ENCODE measurements around the gene MPZ.

MPZ gene

GRCh38 chr1:161314201-161314981 lies 4.6 kb upstream of the MPZ start, which contains the start of gene SDHC:
Gene SDHC, plus strand, starts transcription at chr1:161314381. Its CDS starts 25 bp downstream, at chr1:161314406.
- peak within 1 kb of the TSS; percentile 77 for H3K4me2 ChIP-seq (ENCODE audit: low read length, poor library complexity, severe bottlenecking)
- H2AK5ac ChIP-seq (ENCODE audit: low read length, severe bottlenecking), result peak within 1 kb of the TSS; percentile 90
- peak within 1 kb of the TSS; percentile 95 for H3K4ac ChIP-seq (ENCODE audit: low read depth in 1 of 2, low read length in 2 of 2)
- peak within 1 kb of the TSS; percentile 96 for H2BK15ac ChIP-seq (ENCODE audit: low read depth, poor library complexity, severe bottlenecking)
- peak within 1 kb of the TSS; percentile 81 for H2BK120ac ChIP-seq (ENCODE audit: low read depth, low read length)
- H3K23ac ChIP-seq (ENCODE audit: low read length in 2 of 2), result no peak within 1 kb of the TSS
- no peak within 1 kb of the TSS for H3K14ac ChIP-seq (ENCODE audit: low read length in 2 of 2)
- peak within 1 kb of the TSS; percentile 86 to 90 for H3K4me3 ChIP-seq (ENCODE audit: insufficient read depth in 1 of 2, low read depth in 1 of 2, low read length in 2 of 2)
- peaks cover 0 to 5% of the 10 kb centered on the region in 2 experiments for H3K36me3 ChIP-seq (ENCODE audit: control insufficient read depth in 1 of 2, insufficient read depth in 2 of 2, low read depth in 1 of 2, low read length in 2 of 2)
- peaks cover 12% of the 10 kb centered on the region for H3K79me1 ChIP-seq (replicated peaks; ENCODE audit: low read length, poor library complexity, severe bottlenecking)
- H3K9me3 ChIP-seq (ENCODE audit: control insufficient read depth, low read length), result no peaks in the 10 kb centered on the region
- peak within 1 kb of the TSS; percentile 81 for H2BK5ac ChIP-seq (ENCODE audit: low read depth, low read length, poor library complexity, severe bottlenecking)
- H3K9ac ChIP-seq (ENCODE audit: low read length), result peak within 1 kb of the TSS; percentile 99
- H3K4me1 ChIP-seq (ENCODE audit: control insufficient read depth, insufficient read depth, low read depth, low read length), result peaks cover 7% of the 10 kb centered on the region
- peak within 1 kb of the TSS; percentile 99 for H4K8ac ChIP-seq (ENCODE audit: low read length)
- H3K27ac ChIP-seq (ENCODE audit: low read length, poor library complexity, severe bottlenecking), result peak within 1 kb of the TSS; percentile 95
- H3K18ac ChIP-seq (ENCODE audit: low read depth in 1 of 2, low read length in 2 of 2), result peak within 1 kb of the TSS; percentile 93 to 99
- peak within 1 kb of the TSS in 1 of 2 experiments; percentile 63 for H2BK12ac ChIP-seq (ENCODE audit: low read length in 2 of 2)
- peak within 1 kb of the TSS; percentile 74 for H2AFZ ChIP-seq (ENCODE audit: low read depth, low read length)
- no peaks in the 10 kb centered on the region for H3K27me3 ChIP-seq (ENCODE audit: control insufficient read depth in 1 of 2, insufficient read depth in 1 of 2, low read length in 2 of 2)
- peak; percentile 93 for DNase-seq
- peak within 1 kb of the TSS; percentile 91 for H4K91ac ChIP-seq (ENCODE audit: low read length)
- 1% methylated on average over 41 of the region's 45 CpGs for WGBS

- peaks cover 7% of the 10 kb centered on the region for H3K4me1 ChIP-seq (ENCODE audit: control insufficient read depth, insufficient read depth, low read depth, low read length)
- no peak overlapping the region for H3K14ac ChIP-seq (ENCODE audit: low read length in 2 of 2)
- peak overlapping the region; percentile 61 to 94 for H3K18ac ChIP-seq (ENCODE audit: low read depth in 1 of 2, low read length in 2 of 2)
- H3K27me3 ChIP-seq (ENCODE audit: control insufficient read depth in 1 of 2, insufficient read depth in 1 of 2, low read length in 2 of 2), result no peaks in the 10 kb centered on the region
- peak overlapping the region in 1 of 2 experiments; percentile 63 for H2BK12ac ChIP-seq (ENCODE audit: low read length in 2 of 2)
- H3K4me3 ChIP-seq (ENCODE audit: insufficient read depth in 1 of 2, low read depth in 1 of 2, low read length in 2 of 2), result peak overlapping the region; percentile 46 to 90
- WGBS, result 54% methylated on average over 22 of the region's 28 CpGs
- H2AFZ ChIP-seq (ENCODE audit: low read depth, low read length), result no peak overlapping the region
- peak overlapping the region; percentile 90 for H2AK5ac ChIP-seq (ENCODE audit: low read length, severe bottlenecking)
- peaks cover 0 to under 1% of the 10 kb centered on the region in 2 experiments for H3K36me3 ChIP-seq (ENCODE audit: control insufficient read depth in 1 of 2, insufficient read depth in 2 of 2, low read depth in 1 of 2, low read length in 2 of 2)
- H3K4me2 ChIP-seq (ENCODE audit: low read length, poor library complexity, severe bottlenecking), result peak overlapping the region; percentile 77
- H2BK120ac ChIP-seq (ENCODE audit: low read depth, low read length), result peak overlapping the region; percentile 81
- peak overlapping the region; percentile 98 for H4K8ac ChIP-seq (ENCODE audit: low read length)
- H2BK5ac ChIP-seq (ENCODE audit: low read depth, low read length, poor library complexity, severe bottlenecking), result peak overlapping the region; percentile 24
- H3K79me1 ChIP-seq (replicated peaks; ENCODE audit: low read length, poor library complexity, severe bottlenecking), result peaks cover 8% of the 10 kb centered on the region
- DNase-seq, result no peak
- no peak overlapping the region for H3K23ac ChIP-seq (ENCODE audit: low read length in 2 of 2)
- peak overlapping the region; percentile 87 for H3K27ac ChIP-seq (ENCODE audit: low read length, poor library complexity, severe bottlenecking)
- H3K9ac ChIP-seq (ENCODE audit: low read length), result peak overlapping the region; percentile 99
- H4K91ac ChIP-seq (ENCODE audit: low read length), result peak overlapping the region; percentile 91
- H2BK15ac ChIP-seq (ENCODE audit: low read depth, poor library complexity, severe bottlenecking), result peak overlapping the region; percentile 65
- no peaks in the 10 kb centered on the region for H3K9me3 ChIP-seq (ENCODE audit: control insufficient read depth, low read length)
- peak overlapping the region; percentile 81 to 93 for H3K4ac ChIP-seq (ENCODE audit: low read depth in 1 of 2, low read length in 2 of 2)
Measured at GRCh38 chr1:161313554-161314200, 3.9 kb upstream of the MPZ start.

- no peak overlapping the region for H3K18ac ChIP-seq (ENCODE audit: low read depth in 1 of 2, low read length in 2 of 2)
- no peak overlapping the region for H2BK120ac ChIP-seq (ENCODE audit: low read depth, low read length)
- no peaks in the 10 kb centered on the region for H3K27me3 ChIP-seq (ENCODE audit: control insufficient read depth in 1 of 2, insufficient read depth in 1 of 2, low read length in 2 of 2)
- WGBS, result 85% methylated on average over 3 of the region's 4 CpGs
- H3K4me1 ChIP-seq (ENCODE audit: control insufficient read depth, insufficient read depth, low read depth, low read length), result peaks cover 11% of the 10 kb centered on the region
- H2BK5ac ChIP-seq (ENCODE audit: low read depth, low read length, poor library complexity, severe bottlenecking), result no peak overlapping the region
- no peaks in the 10 kb centered on the region for H3K36me3 ChIP-seq (ENCODE audit: control insufficient read depth in 1 of 2, insufficient read depth in 2 of 2, low read depth in 1 of 2, low read length in 2 of 2)
- H3K9ac ChIP-seq (ENCODE audit: low read length), result no peak overlapping the region
- no peak overlapping the region for H2AK5ac ChIP-seq (ENCODE audit: low read length, severe bottlenecking)
- no peak overlapping the region for H4K91ac ChIP-seq (ENCODE audit: low read length)
- H3K4me2 ChIP-seq (ENCODE audit: low read length, poor library complexity, severe bottlenecking), result no peak overlapping the region
- no peak overlapping the region for H2BK12ac ChIP-seq (ENCODE audit: low read length in 2 of 2)
- H3K9me3 ChIP-seq (ENCODE audit: control insufficient read depth, low read length), result no peaks in the 10 kb centered on the region
- no peak overlapping the region for H3K4me3 ChIP-seq (ENCODE audit: insufficient read depth in 1 of 2, low read depth in 1 of 2, low read length in 2 of 2)
- no peak overlapping the region for H2AFZ ChIP-seq (ENCODE audit: low read depth, low read length)
- H2BK15ac ChIP-seq (ENCODE audit: low read depth, poor library complexity, severe bottlenecking), result no peak overlapping the region
- H3K4ac ChIP-seq (ENCODE audit: low read depth in 1 of 2, low read length in 2 of 2), result no peak overlapping the region
- H3K27ac ChIP-seq (ENCODE audit: low read length, poor library complexity, severe bottlenecking), result no peak overlapping the region
- H3K14ac ChIP-seq (ENCODE audit: low read length in 2 of 2), result no peak overlapping the region
- no peak overlapping the region for H4K8ac ChIP-seq (ENCODE audit: low read length)
- no peak for DNase-seq
- no peak overlapping the region for H3K23ac ChIP-seq (ENCODE audit: low read length in 2 of 2)
- peaks cover 5% of the 10 kb centered on the region for H3K79me1 ChIP-seq (replicated peaks; ENCODE audit: low read length, poor library complexity, severe bottlenecking)
Measured at GRCh38 chr1:161311595-161312181, 1.9 kb upstream of the MPZ start.
